Activated naive CD4-positive, alpha-beta T cell treated with anti-CD3 and anti-CD28 coated beads for 36 hours (primary cell): Measurements from ENCODE around the gene RAD9A. TPM values are rescaled to one million over a fixed set of nuclear protein-coding genes. Genes with fewer than 3 reads are reported as not detected.

ENCODE experiments used
- CTCF ChIA-PET: fragments of 350-600 bp; sonication (Branson Sonifier 250); formaldehyde crosslinking; loops from one replicate; lab custom pipeline; 2021; ENCODE audit warnings: antibody characterized with exemption; lab: Charles Lee
- DNase-seq: peaks from one replicate; pipeline ENCODE4 v3.0.0-alpha.2; 2020
- H3K27ac Mint-ChIP-seq: one replicate; pipeline ENCODE4 v1.8.0; 2021; ENCODE audit warnings: mild to moderate bottlenecking, mixed read lengths
- H3K27me3 Mint-ChIP-seq: one replicate; pipeline ENCODE4 v1.8.0; 2021; ENCODE audit warnings: low read depth, mixed read lengths
- H3K36me3 Mint-ChIP-seq: one replicate; pipeline ENCODE4 v1.8.0; 2021; ENCODE audit warnings: low read depth, mixed read lengths
- H3K4me1 Mint-ChIP-seq: one replicate; pipeline ENCODE4 v1.8.0; 2021; ENCODE audit warnings: low read depth, mixed read lengths
- H3K4me3 Mint-ChIP-seq: one replicate; pipeline ENCODE4 v1.8.0; 2021; ENCODE audit warnings: mild to moderate bottlenecking, moderate library complexity, mixed read lengths
- H3K9me3 Mint-ChIP-seq: one replicate; pipeline ENCODE4 v1.8.0; 2021; ENCODE audit warnings: mixed read lengths
- intact Hi-C: fragments of 100-400 bp; cut with micrococcal nuclease; formaldehyde crosslinking; loops from one replicate; pipeline ENCODE4 v1.15.1; 2023
- total RNA-seq, 2 experiments: library from RNA; stranded (reverse); gene quantifications; one replicate each; pipeline ENCODE4 v1.2.3, GENCODE V29; 2021

Gene RAD9A
- total RNA-seq, 2 experiments from 2014 or later: 29.5 to 30.7 TPM

- Mint-ChIP-seq H3K4me3 (peak overlapping the region; percentile 90), H3K4me1 (peaks cover 59% of the 10 kb centered on the region), H3K27ac (peak overlapping the region; percentile 99), H3K9me3 (no peaks in the 10 kb centered on the region), H3K27me3 (no peaks in the 10 kb centered on the region), H3K36me3 (peaks cover 48% of the 10 kb centered on the region)
- CTCF ChIA-PET: interaction anchor here (0.7 to 3.8 kb wide), 3 partner anchors 31 to 211 kb away, joined by 3 to 20 read pairs (median 3); no protein-coding TSS in a partner anchor
- intact Hi-C loops: loop anchor here (1.0 kb wide), 2 partner anchors 8 to 28 kb away; partner anchors contain the start of gene RPS6KB2
- DNase-seq: no peak
Observed at GRCh38 chr11:67435727-67436458, 44.1 kb downstream of the RAD9A start.

- Mint-ChIP-seq H3K9me3 (no peaks in the 10 kb centered on the region), H3K27me3 (no peaks in the 10 kb centered on the region), H3K4me1 (peaks cover 60% of the 10 kb centered on the region), H3K36me3 (peaks cover 48% of the 10 kb centered on the region), H3K4me3 (peak overlapping the region; percentile 90), H3K27ac (peak overlapping the region; percentile 99)
- intact Hi-C loops: loop anchor here (1.0 kb wide), 4 partner anchors 8 to 48 kb away; partner anchors contain the start of gene RPS6KB2
- CTCF ChIA-PET: interaction anchor here (0.6 to 3.8 kb wide), 5 partner anchors 31 to 210 kb away, joined by 3 to 20 read pairs (median 3); partner anchors contain the start of gene PPP1CA
- peak; percentile 93 for DNase-seq
Observed at GRCh38 chr11:67436459-67437081, 44.8 kb downstream of the RAD9A start.

GRCh38 chr11:67437082-67437808, 45.5 kb downstream of the RAD9A start, which contains the start of gene PTPRCAP:
PTPRCAP (minus strand) TSS chr11:67437682; CDS start chr11:67437619, 63 bp downstream.
- CTCF ChIA-PET: interaction anchor here (0.6 to 3.8 kb wide), 7 partner anchors 18 to 171 kb away, joined by 3 to 20 read pairs (median 7); partner anchors contain the start of genes CDK2AP2 and PPP1CA
- H3K36me3 Mint-ChIP-seq: peaks cover 43% of the 10 kb centered on the region
- peaks cover 59% of the 10 kb centered on the region for H3K4me1 Mint-ChIP-seq
- intact Hi-C loops: loop anchor here (1.0 kb wide), 2 partner anchors 35 to 47 kb away; no protein-coding TSS in a partner anchor
- peak within 1 kb of the TSS; percentile 90 for H3K4me3 Mint-ChIP-seq
- H3K27me3 Mint-ChIP-seq: no peaks in the 10 kb centered on the region
- peak within 1 kb of the TSS; percentile 99 for H3K27ac Mint-ChIP-seq
- no peaks in the 10 kb centered on the region for H3K9me3 Mint-ChIP-seq
- peak; percentile 87 for DNase-seq

GRCh38 chr11:67437809-67438157, 46.0 kb downstream of the RAD9A start:
- H3K27ac Mint-ChIP-seq: peak overlapping the region; percentile 99
- DNase-seq: no peak
- peaks cover 42% of the 10 kb centered on the region for H3K36me3 Mint-ChIP-seq
- H3K9me3 Mint-ChIP-seq: no peaks in the 10 kb centered on the region
- intact Hi-C loops: loop anchor here (1.0 to 2.0 kb wide), 5 partner anchors 9 to 47 kb away; partner anchors contain the start of gene TMEM134
- peak overlapping the region; percentile 90 for H3K4me3 Mint-ChIP-seq
- no peaks in the 10 kb centered on the region for H3K27me3 Mint-ChIP-seq
- CTCF ChIA-PET: interaction anchor here (0.6 to 3.8 kb wide), 7 partner anchors 15 to 118 kb away, joined by 3 to 20 read pairs (median 7); partner anchors contain the start of genes CDK2AP2, GPR152 and PPP1CA
- peaks cover 59% of the 10 kb centered on the region for H3K4me1 Mint-ChIP-seq

GRCh38 chr11:67438158-67438902, 46.5 kb downstream of the RAD9A start:
- H3K4me1 Mint-ChIP-seq: peaks cover 56% of the 10 kb centered on the region
- CTCF ChIA-PET: interaction anchor here (0.6 to 3.8 kb wide), 10 partner anchors 10 to 117 kb away, joined by 3 to 20 read pairs (median 5); partner anchors contain the start of genes CDK2AP2, GPR152 and PPP1CA
- intact Hi-C loops: loop anchor here (1.0 to 2.0 kb wide), 3 partner anchors 8 to 30 kb away; partner anchors contain the start of gene TMEM134
- peak overlapping the region; percentile 90 for H3K4me3 Mint-ChIP-seq
- H3K9me3 Mint-ChIP-seq: no peaks in the 10 kb centered on the region
- no peaks in the 10 kb centered on the region for H3K27me3 Mint-ChIP-seq
- H3K27ac Mint-ChIP-seq: peak overlapping the region; percentile 99
- H3K36me3 Mint-ChIP-seq: peaks cover 42% of the 10 kb centered on the region
- peak; percentile 84 for DNase-seq

GRCh38 chr11:67439321-67440228, 47.8 kb downstream of the RAD9A start:
- H3K27me3 Mint-ChIP-seq: no peaks in the 10 kb centered on the region
- peak; percentile 77 for DNase-seq
- peak overlapping the region; percentile 95 for H3K27ac Mint-ChIP-seq
- peak overlapping the region; percentile 90 for H3K4me3 Mint-ChIP-seq
- no peaks in the 10 kb centered on the region for H3K9me3 Mint-ChIP-seq
- H3K36me3 Mint-ChIP-seq: peaks cover 36% of the 10 kb centered on the region
- intact Hi-C loops: loop anchor here (1.0 to 2.0 kb wide), 4 partner anchors 19 to 67 kb away; partner anchors contain the start of gene TMEM134
- peaks cover 56% of the 10 kb centered on the region for H3K4me1 Mint-ChIP-seq
- CTCF ChIA-PET: interaction anchor here (0.6 to 3.8 kb wide), 9 partner anchors 11 to 94 kb away, joined by 3 to 20 read pairs (median 5); partner anchors contain the start of genes CDK2AP2 and PPP1CA

GRCh38 chr11:67440229-67441097, 48.7 kb downstream of the RAD9A start:
- Mint-ChIP-seq H3K4me1 (peaks cover 60% of the 10 kb centered on the region), H3K9me3 (no peaks in the 10 kb centered on the region), H3K36me3 (peaks cover 33% of the 10 kb centered on the region), H3K27ac (peak overlapping the region; percentile 95), H3K4me3 (peak overlapping the region; percentile 90), H3K27me3 (no peaks in the 10 kb centered on the region)
- CTCF ChIA-PET: interaction anchor here (1.7 to 3.0 kb wide), 2 partner anchors 28 to 32 kb away, joined by 5 to 18 read pairs; no protein-coding TSS in a partner anchor
- intact Hi-C loops: no loop called here
- DNase-seq: peak; percentile 60

- DNase-seq: peak; percentile 18
- no peaks in the 10 kb centered on the region for H3K9me3 Mint-ChIP-seq
- CTCF ChIA-PET: no interaction called here
- intact Hi-C loops: no loop called here
- H3K27ac Mint-ChIP-seq: peak overlapping the region; percentile 53
- peaks cover 30% of the 10 kb centered on the region for H3K36me3 Mint-ChIP-seq
- no peaks in the 10 kb centered on the region for H3K27me3 Mint-ChIP-seq
- H3K4me3 Mint-ChIP-seq: no peak overlapping the region
- H3K4me1 Mint-ChIP-seq: peaks cover 63% of the 10 kb centered on the region
Observed at GRCh38 chr11:67441098-67441563, 49.3 kb downstream of the RAD9A start.

- Mint-ChIP-seq H3K9me3 (no peaks in the 10 kb centered on the region), H3K4me3 (peak overlapping the region; percentile 60)
- CTCF ChIA-PET: no interaction called here
Observed at GRCh38 chr11:67441731-67442351, 50.1 kb downstream of the RAD9A start.

More at GRCh38 chr11:67441731-67442351, 50.1 kb downstream of the RAD9A start:
- Mint-ChIP-seq H3K4me1 (peaks cover 65% of the 10 kb centered on the region), H3K27ac (peak overlapping the region; percentile 62), H3K36me3 (peaks cover 26% of the 10 kb centered on the region), H3K27me3 (no peaks in the 10 kb centered on the region)
- intact Hi-C loops: no loop called here
- DNase-seq: peak; percentile 15
